IMR-90 (cell line): ENCODE results near the gene GABBR2. TPM values are rescaled to one million over a fixed set of nuclear protein-coding genes. Genes with fewer than 3 reads are reported as not detected.

Experiments used
- ATAC-seq: fragments of 200-7000 bp; cut with Tn5 transposase; 2 replicates; pipeline ENCODE4 v1.9.1; 2020; ENCODE audit warnings: low read depth, mild to moderate bottlenecking, moderate library complexity
- BruUV-seq: library from RNA; stranded (reverse); fragments of 400-500 nt; replicated peaks from 2 replicates; lab custom pipeline; 2021; lab: Mats Ljungman, UMichigan
- CTCF ChIA-PET: fragments of 300-600 bp; formaldehyde crosslinking; extraction: SDS; loops from one replicate; lab custom pipeline; 2021; ENCODE audit warnings: antibody characterized with exemption; lab: Yijun Ruan, JAX
- POLR2A ChIA-PET: fragments of 300-600 bp; sonication (Branson Sonifier 250); formaldehyde crosslinking; loops from one replicate; lab custom pipeline; 2022; ENCODE audit warnings: antibody characterized with exemption; ENCODE audit not compliant: unreplicated experiment; lab: Charles Lee
- DNase-seq: peaks from one replicate; pipeline ENCODE4 v3.0.0; 2013
- H2AFZ ChIP-seq: replicated peaks from 2 replicates; pipeline ENCODE3; 2013; ENCODE audit warnings: low read length, mild to moderate bottlenecking; ENCODE audit not compliant: poor library complexity
- H2AK5ac ChIP-seq: 2 replicates; pipeline ENCODE4 v1.6.1; 2013; ENCODE audit warnings: low read depth, low read length, inconsistent platforms
- H2AK9ac ChIP-seq: replicated peaks from 2 replicates; pipeline ENCODE3; 2013; ENCODE audit warnings: mild to moderate bottlenecking, low read depth, low read length, moderate library complexity; ENCODE audit not compliant: poor library complexity
- H2BK120ac ChIP-seq: 2 replicates; pipeline ENCODE4 v1.6.1; 2013; ENCODE audit warnings: low read depth, low read length, inconsistent platforms
- H2BK15ac ChIP-seq: 3 replicates; pipeline ENCODE4 v1.6.1; 2013; ENCODE audit warnings: low read depth, low read length, inconsistent platforms
- H2BK20ac ChIP-seq: 2 replicates; pipeline ENCODE4 v1.6.1; 2013; ENCODE audit warnings: low read depth, mild to moderate bottlenecking, inconsistent platforms, low read length, moderate library complexity
- H2BK5ac ChIP-seq: 2 replicates; pipeline ENCODE4 v1.6.1; 2013; ENCODE audit warnings: mild to moderate bottlenecking, low read depth, low read length, inconsistent platforms; ENCODE audit not compliant: poor library complexity, severe bottlenecking
- H3K14ac ChIP-seq: replicated peaks from 2 replicates; pipeline ENCODE4 v1.6.1; 2013; ENCODE audit warnings: low read depth, low read length, inconsistent platforms
- H3K18ac ChIP-seq: 2 replicates; pipeline ENCODE4 v1.6.1; 2013; ENCODE audit warnings: low read depth, low read length, control low read depth
- H3K23ac ChIP-seq: 2 replicates; pipeline ENCODE4 v1.6.1; 2013; ENCODE audit warnings: low read depth, low read length, inconsistent platforms
- H3K27ac ChIP-seq: 2 replicates; pipeline ENCODE4 v1.5.1; 2013; ENCODE audit warnings: mild to moderate bottlenecking, control low read depth, low read length; ENCODE audit not compliant: insufficient read depth
- H3K27me3 ChIP-seq: 2 replicates; pipeline ENCODE4 v1.6.1; 2013; ENCODE audit warnings: low read length; ENCODE audit not compliant: control insufficient read depth, insufficient read depth
- H3K36me3 ChIP-seq: 2 replicates; pipeline ENCODE4 v1.6.1; 2013; ENCODE audit warnings: low read length, mixed read lengths; ENCODE audit not compliant: control insufficient read depth, insufficient read depth
- H3K4ac ChIP-seq: 2 replicates; pipeline ENCODE4 v1.6.1; 2013; ENCODE audit warnings: low read depth, low read length, inconsistent platforms
- H3K4me1 ChIP-seq: 2 replicates; pipeline ENCODE4 v1.6.1; 2013; ENCODE audit warnings: low read length, mixed read lengths; ENCODE audit not compliant: control insufficient read depth, insufficient read depth
- H3K4me2 ChIP-seq: 2 replicates; pipeline ENCODE4 v1.6.1; 2013; ENCODE audit warnings: low read depth, mild to moderate bottlenecking, control low read depth, low read length, moderate library complexity
- H3K4me3 ChIP-seq: 2 replicates; pipeline ENCODE4 v1.5.1; 2013; ENCODE audit warnings: low read depth, mild to moderate bottlenecking, control low read depth, low read length, moderate library complexity; ENCODE audit not compliant: insufficient read depth
- H3K56ac ChIP-seq: 2 replicates; pipeline ENCODE4 v1.6.1; 2013; ENCODE audit warnings: low read length, inconsistent platforms; ENCODE audit not compliant: insufficient read depth; ENCODE audit errors: extremely low read depth
- H3K79me1 ChIP-seq, 2 experiments: 2 replicates each; pipeline ENCODE4 v1.6.1; 2013; ENCODE audit warnings: low read length in 2 of 2, inconsistent platforms in 1 of 2, low read depth in 1 of 2
- H3K9ac ChIP-seq: 2 replicates; pipeline ENCODE4 v1.6.1; 2013; ENCODE audit warnings: low read depth, low read length, control low read depth
- H3K9me1 ChIP-seq: 2 replicates; pipeline ENCODE4 v1.6.1; 2013; ENCODE audit warnings: low read length, inconsistent platforms; ENCODE audit not compliant: insufficient read depth
- H3K9me3 ChIP-seq: 2 replicates; pipeline ENCODE4 v1.6.1; 2013; ENCODE audit warnings: low read length; ENCODE audit not compliant: control insufficient read depth, insufficient read depth
- H4K20me1 ChIP-seq: 2 replicates; pipeline ENCODE4 v1.6.1; 2013; ENCODE audit warnings: low read length, inconsistent platforms; ENCODE audit not compliant: insufficient read depth
- H4K5ac ChIP-seq: 2 replicates; pipeline ENCODE4 v1.6.1; 2013; ENCODE audit warnings: mild to moderate bottlenecking, low read depth, low read length, control low read depth
- H4K8ac ChIP-seq, 2 experiments: 2 replicates each; pipeline ENCODE4 v1.6.1; 2013; ENCODE audit warnings: low read depth in 2 of 2, low read length in 2 of 2, control low read depth in 1 of 2, inconsistent platforms in 1 of 2
- H4K91ac ChIP-seq: 2 replicates; pipeline ENCODE4 v1.6.1; 2013; ENCODE audit warnings: low read depth, low read length, inconsistent platforms; ENCODE audit not compliant: insufficient read depth
- BHLHE40 ChIP-seq: fragments of 150-350 bp; IDR thresholded peaks from 2 replicates; pipeline ENCODE4 v1.6.1; 2016; ENCODE audit warnings: mild to moderate bottlenecking, low read depth, low read length
- CEBPB ChIP-seq: IDR thresholded peaks from 2 replicates; pipeline ENCODE4 v1.6.1; 2012; ENCODE audit warnings: low read depth, low read length, improper control_type of control experiment
- CHD1 ChIP-seq: IDR thresholded peaks from 2 replicates; pipeline ENCODE4 v1.6.1; 2012; ENCODE audit warnings: low read depth, low read length, improper control_type of control experiment
- FOS ChIP-seq: fragments of 150-350 bp; IDR thresholded peaks from 2 replicates; pipeline ENCODE4 v1.6.1; 2016; ENCODE audit warnings: low read depth, low read length
- MAFK ChIP-seq: IDR thresholded peaks from 2 replicates; pipeline ENCODE4 v1.6.1; 2012; ENCODE audit warnings: low read depth, low read length, improper control_type of control experiment
- MAZ ChIP-seq: IDR thresholded peaks from 2 replicates; pipeline ENCODE4 v1.6.1; 2012; ENCODE audit warnings: low read depth, mild to moderate bottlenecking, low read length, improper control_type of control experiment, moderate library complexity, borderline replicate concordance
- MXI1 ChIP-seq: IDR thresholded peaks from 2 replicates; pipeline ENCODE4 v1.6.1; 2012; ENCODE audit warnings: low read depth, mild to moderate bottlenecking, low read length, moderate library complexity, borderline replicate concordance
- NFE2L2 ChIP-seq: fragments of 150-350 bp; IDR thresholded peaks from 2 replicates; pipeline ENCODE4 v1.6.1; 2016; ENCODE audit warnings: low read depth, mild to moderate bottlenecking, low read length
- POLR2A ChIP-seq: IDR thresholded peaks from 2 replicates; pipeline ENCODE4 v1.6.1; 2012; ENCODE audit warnings: mild to moderate bottlenecking, low read depth, low read length
- RAD21 ChIP-seq: IDR thresholded peaks from 2 replicates; pipeline ENCODE4 v1.6.1; 2012; ENCODE audit warnings: low read length, improper control_type of control experiment
- RCOR1 ChIP-seq: IDR thresholded peaks from 2 replicates; pipeline ENCODE4 v1.6.1; 2012; ENCODE audit warnings: mild to moderate bottlenecking, low read length, improper control_type of control experiment; ENCODE audit not compliant: insufficient replicate concordance
- RFX5 ChIP-seq: IDR thresholded peaks from 2 replicates; pipeline ENCODE4 v1.8.0; 2012; ENCODE audit warnings: low read depth, mild to moderate bottlenecking, low read length, moderate library complexity
- SMC3 ChIP-seq: fragments of 150-350 bp; IDR thresholded peaks from 2 replicates; pipeline ENCODE4 v1.6.1; 2016; ENCODE audit warnings: low read depth, mild to moderate bottlenecking, antibody characterized with exemption, low read length, moderate library complexity
- WGBS, 2 experiments: methylation state at CpG; one replicate each; pipeline versions ENCODE4 v1.1.5 to v1.1.7; 2013; ENCODE audit warnings: missing lambda C conversion rate in 2 of 2; ENCODE audit not compliant: insufficient read length in 1 of 2; ENCODE audit errors: extremely low coverage in 2 of 2; 5-methylcytosine and 5-hydroxymethylcytosine counted together
- dilution Hi-C: fragments of 300-500 bp; cut with HindIII; formaldehyde crosslinking; loops from one replicate; pipeline ENCODE4 v1.14.3; 2018; ENCODE audit warnings: low sequenced_read_pairs; ENCODE audit not compliant: unreplicated experiment
- in situ Hi-C: fragments of 300-500 bp; cut with MboI; formaldehyde crosslinking; loops from 3 replicates; pipeline ENCODE4 v1.14.3; 2019; ENCODE audit warnings: low sequenced_read_pairs, inconsistent platforms, mixed read lengths
- intact Hi-C: fragments of 100-400 bp; cut with micrococcal nuclease; formaldehyde crosslinking; loops from 2 replicates; pipeline ENCODE4 v1.10.0; 2022
- polyA plus RNA-seq, 3 experiments: library from polyadenylated mRNA; depleted of rRNA; stranded (reverse); fragments of >200 nt; gene quantifications; 2 replicates each; pipeline ENCODE4 v1.2.3, GENCODE V29; 2012; ENCODE audit warnings: low replicate concordance in 1 of 3
- total RNA-seq: library from RNA; depleted of rRNA; stranded (reverse); fragments of >200 nt; gene quantifications from 2 replicates; pipeline ENCODE4 v1.2.3, GENCODE V29; 2012
- TF ChIP-seq, protein P1 (sequence below): fragments of 150-350 bp; IDR thresholded peaks from 2 replicates; pipeline ENCODE4 v1.6.1; 2016; ENCODE audit warnings: low read depth, mild to moderate bottlenecking, low read length, moderate library complexity, borderline replicate concordance
- TF ChIP-seq, protein P2 (sequence below): conservative IDR thresholded peaks from 2 replicates; pipeline ENCODE4 v1.5.1; 2012; ENCODE audit warnings: mild to moderate bottlenecking, low read depth, low read length, improper control_type of control experiment

The GABBR2 gene
- total and polyA plus RNA-seq, 2 of the 4 experiments (the other 2 are of a cell fraction): 14.2 to 20.3 TPM

GRCh38 chr9:98607152-98607551 lies 101.6 kb downstream of the GABBR2 start:
- peaks cover 28 to 69% of the 10 kb centered on the region in 2 experiments for H3K79me1 ChIP-seq
- POLR2A ChIA-PET: no interaction called here
- peak overlapping the region; percentile 99; the same call in 1 of the 2 replicates for H4K5ac ChIP-seq
- in situ Hi-C loops: no loop called here
- WGBS, 2 experiments: 60% methylated on average over 1 of the region's 8 CpGs; no CpG with 5 or more reads in 1 of the 2 experiments
- peaks cover 35% of the 10 kb centered on the region for H3K9me1 ChIP-seq
- no peaks in the 10 kb centered on the region for H3K9me3 ChIP-seq
- H3K36me3 ChIP-seq: no peaks in the 10 kb centered on the region
- intact Hi-C loops: loop anchor here (2.0 to 10.0 kb wide), 3 partner anchors 52 to 115 kb away; partner anchors contain the start of gene GABBR2
- H3K14ac ChIP-seq: peak overlapping the region; percentile 72; the same call in 1 of the 2 replicates
- peak overlapping the region; percentile 51; the same call in 1 of the 2 replicates for H3K4me2 ChIP-seq
- H3K23ac ChIP-seq: peak overlapping the region; percentile 85; the same call in 1 of the 2 replicates
- H2BK5ac ChIP-seq: peak overlapping the region; percentile 100
- no peak overlapping the region for H2AFZ ChIP-seq
- CTCF ChIA-PET: no interaction called here
- H3K56ac ChIP-seq: peak overlapping the region; percentile 81
- no peaks in the 10 kb centered on the region for H3K27me3 ChIP-seq
- H3K4ac ChIP-seq: peak overlapping the region; percentile 96; the same call in 1 of the 2 replicates
- ATAC-seq (peak; percentile 63), DNase-seq (peak; percentile 98)
- H3K18ac ChIP-seq: peak overlapping the region; percentile 99; the same call in 1 of the 2 replicates
- no peak overlapping the region for H2AK9ac ChIP-seq
- H4K91ac ChIP-seq: peak overlapping the region; percentile 97; the same call in 1 of the 2 replicates
- H2BK20ac ChIP-seq: peak overlapping the region; percentile 98
- peaks cover 49% of the 10 kb centered on the region for H3K4me1 ChIP-seq
- dilution Hi-C loops: no loop called here
- peak overlapping the region; percentile 99 for H2BK120ac ChIP-seq
- no peak overlapping the region for H3K9ac ChIP-seq
- 0 out of 2 replicates have a peak overlapping the region, but pooled peaks have one; percentile 17 for H2AK5ac ChIP-seq
- H3K27ac ChIP-seq: peak overlapping the region; percentile 100; the same call in 1 of the 2 replicates
- H3K4me3 ChIP-seq: no peak overlapping the region
- H2BK15ac ChIP-seq: peak overlapping the region; percentile 90; the same call in 1 of the 3 replicates
- no TSS peak for BruUV-seq
- H4K20me1 ChIP-seq: no peaks in the 10 kb centered on the region
- peak overlapping the region; percentile 48 to 93 for H4K8ac ChIP-seq
- TF ChIP-seq, protein P1, sequence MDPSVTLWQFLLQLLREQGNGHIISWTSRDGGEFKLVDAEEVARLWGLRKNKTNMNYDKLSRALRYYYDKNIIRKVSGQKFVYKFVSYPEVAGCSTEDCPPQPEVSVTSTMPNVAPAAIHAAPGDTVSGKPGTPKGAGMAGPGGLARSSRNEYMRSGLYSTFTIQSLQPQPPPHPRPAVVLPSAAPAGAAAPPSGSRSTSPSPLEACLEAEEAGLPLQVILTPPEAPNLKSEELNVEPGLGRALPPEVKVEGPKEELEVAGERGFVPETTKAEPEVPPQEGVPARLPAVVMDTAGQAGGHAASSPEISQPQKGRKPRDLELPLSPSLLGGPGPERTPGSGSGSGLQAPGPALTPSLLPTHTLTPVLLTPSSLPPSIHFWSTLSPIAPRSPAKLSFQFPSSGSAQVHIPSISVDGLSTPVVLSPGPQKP: no peak
- TF ChIP-seq, protein P2, sequence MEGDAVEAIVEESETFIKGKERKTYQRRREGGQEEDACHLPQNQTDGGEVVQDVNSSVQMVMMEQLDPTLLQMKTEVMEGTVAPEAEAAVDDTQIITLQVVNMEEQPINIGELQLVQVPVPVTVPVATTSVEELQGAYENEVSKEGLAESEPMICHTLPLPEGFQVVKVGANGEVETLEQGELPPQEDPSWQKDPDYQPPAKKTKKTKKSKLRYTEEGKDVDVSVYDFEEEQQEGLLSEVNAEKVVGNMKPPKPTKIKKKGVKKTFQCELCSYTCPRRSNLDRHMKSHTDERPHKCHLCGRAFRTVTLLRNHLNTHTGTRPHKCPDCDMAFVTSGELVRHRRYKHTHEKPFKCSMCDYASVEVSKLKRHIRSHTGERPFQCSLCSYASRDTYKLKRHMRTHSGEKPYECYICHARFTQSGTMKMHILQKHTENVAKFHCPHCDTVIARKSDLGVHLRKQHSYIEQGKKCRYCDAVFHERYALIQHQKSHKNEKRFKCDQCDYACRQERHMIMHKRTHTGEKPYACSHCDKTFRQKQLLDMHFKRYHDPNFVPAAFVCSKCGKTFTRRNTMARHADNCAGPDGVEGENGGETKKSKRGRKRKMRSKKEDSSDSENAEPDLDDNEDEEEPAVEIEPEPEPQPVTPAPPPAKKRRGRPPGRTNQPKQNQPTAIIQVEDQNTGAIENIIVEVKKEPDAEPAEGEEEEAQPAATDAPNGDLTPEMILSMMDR: no peak
- TF ChIP-seq MAZ (no peak), MAFK (no peak), MXI1 (no peak), NFE2L2 (peak; percentile 10; the same call in 1 of the 2 replicates), BHLHE40 (peak; percentile 35; the same call in 1 of the 2 replicates), FOS (peak; percentile 37; the same call in 1 of the 2 replicates), CHD1 (0 out of 2 replicates have a peak, but pooled peaks have one; percentile 65), RCOR1 (no peak), CEBPB (peak; percentile 93), POLR2A (no peak; the same call in 1 of the 2 replicates), RAD21 (peak; percentile 26; the same call in 1 of the 2 replicates), SMC3 (no peak), RFX5 (no peak)
